ENCODE results near the gene SWSAP1. TPM values are rescaled to one million over a fixed set of nuclear protein-coding genes. Genes with fewer than 3 reads are reported as not detected.
A peak's percentile ranks its signal among the peaks of the same experiment; 100 is the strongest.

Gene SWSAP1
- total RNA-seq, 1 experiment from 2014 or later: 2.2 TPM

GRCh38 chr19:11408591-11408990 lies 34.1 kb downstream of the SWSAP1 start:
- no peak for DNase-seq (ENCODE audit: low read depth)

- peak; percentile 51 for DNase-seq (ENCODE audit: low read depth)
Measured at GRCh38 chr19:11410682-11411081, 36.2 kb downstream of the SWSAP1 start.

- no peak for DNase-seq (ENCODE audit: low read depth)
Measured at GRCh38 chr19:11414544-11414943, 40.1 kb downstream of the SWSAP1 start.

GRCh38 chr19:11416346-11417052 lies 42.0 kb downstream of the SWSAP1 start:
- DNase-seq (ENCODE audit: low read depth): no peak

GRCh38 chr19:11418094-11418548 lies 43.7 kb downstream of the SWSAP1 start:
- no peak for DNase-seq (ENCODE audit: low read depth)

- no peak for DNase-seq (ENCODE audit: low read depth)
Measured at GRCh38 chr19:11418549-11419506, 44.4 kb downstream of the SWSAP1 start, which contains the start of gene RGL3. RGL3 (minus strand) TSS chr19:11419314; CDS start chr19:11419278, 36 bp downstream.

GRCh38 chr19:11420429-11421370 lies 46.2 kb downstream of the SWSAP1 start:
- DNase-seq (ENCODE audit: low read depth): peak; percentile 16

GRCh38 chr19:11421371-11422098 lies 47.1 kb downstream of the SWSAP1 start:
- no peak for DNase-seq (ENCODE audit: low read depth)

- DNase-seq (ENCODE audit: low read depth): no peak
Measured at GRCh38 chr19:11422163-11423065, 47.9 kb downstream of the SWSAP1 start.

GRCh38 chr19:11423164-11423790 lies 48.8 kb downstream of the SWSAP1 start:
- DNase-seq (ENCODE audit: low read depth): no peak

- no peak for DNase-seq (ENCODE audit: low read depth)
Measured at GRCh38 chr19:11423791-11424181, 49.3 kb downstream of the SWSAP1 start.

Other genes starting within 250 kb of the SWSAP1 start
- gene SPC24, start 218.9 kb upstream of the SWSAP1 start, total RNA-seq (2014; rRNA removed): 105 and 142 TPM in 2 replicates
- 336 and 345 TPM in 2 replicates for gene KANK2, start 177.1 kb upstream of the SWSAP1 start, total RNA-seq (2014; rRNA removed)
- gene ANGPTL8, start 135.0 kb upstream of the SWSAP1 start, total RNA-seq (2014; rRNA removed): not detected in 2 replicates
- 19.4 and 33.0 TPM in 2 replicates for gene DOCK6, start 112.1 kb upstream of the SWSAP1 start, total RNA-seq (2014; rRNA removed)
- not detected in 2 replicates for gene TSPAN16, start 78.5 kb upstream of the SWSAP1 start, total RNA-seq (2014; rRNA removed)
- 1.3 and 1.5 TPM in 2 replicates for gene RAB3D, start 35.0 kb upstream of the SWSAP1 start, total RNA-seq (2014; rRNA removed)
- 158 and 174 TPM in 2 replicates for gene TMEM205, start 28.4 kb upstream of the SWSAP1 start, total RNA-seq (2014; rRNA removed)
- 2.8 and 3.6 TPM in 2 replicates for gene CCDC159, start 28.1 kb upstream of the SWSAP1 start, total RNA-seq (2014; rRNA removed)
- 25.1 and 31.7 TPM in 2 replicates for gene PLPPR2, start 19.2 kb upstream of the SWSAP1 start, total RNA-seq (2014; rRNA removed)
- 7.7 and 8.3 TPM in 2 replicates for gene EPOR, start 9.6 kb downstream of the SWSAP1 start, total RNA-seq (2014; rRNA removed)
- gene RGL3, start 44.6 kb downstream of the SWSAP1 start, total RNA-seq (2014; rRNA removed): 3.2 and 5.6 TPM in 2 replicates
- gene ODAD3, start 60.5 kb downstream of the SWSAP1 start, total RNA-seq (2014; rRNA removed): 0.38 and 0.75 TPM in 2 replicates
- gene PRKCSH, start 61.0 kb downstream of the SWSAP1 start, total RNA-seq (2014; rRNA removed): 164 and 193 TPM in 2 replicates
- gene ELAVL3, start 106.4 kb downstream of the SWSAP1 start, total RNA-seq (2014; rRNA removed): not detected in 2 replicates
- 7.3 and 12.0 TPM in 2 replicates for gene ZNF653, start 131.2 kb downstream of the SWSAP1 start, total RNA-seq (2014; rRNA removed)
- gene ECSIT, start 154.5 kb downstream of the SWSAP1 start, total RNA-seq (2014; rRNA removed): 24.8 and 32.1 TPM in 2 replicates
- 0.58 and 1.0 TPM in 2 replicates for gene CNN1, start 164.2 kb downstream of the SWSAP1 start, total RNA-seq (2014; rRNA removed)
- gene ELOF1, start 184.6 kb downstream of the SWSAP1 start, total RNA-seq (2014; rRNA removed): 42.1 and 44.7 TPM in 2 replicates
- gene ACP5, start 203.0 kb downstream of the SWSAP1 start, total RNA-seq (2014; rRNA removed): 0.34 and 0.38 TPM in 2 replicates
- gene ZNF627, start 222.8 kb downstream of the SWSAP1 start, total RNA-seq (2014; rRNA removed): 18.8 and 19.2 TPM in 2 replicates